HL-60/S4 treated with retinoic acid at 250 ng/mL for 4 days and 3 days (cell line): Measurements from ENCODE around the gene NUP93.
"Not testable (repeated sequence)": the region's sequence is repeated elsewhere in the genome, so short reads cannot be mapped to it uniquely, and the experiment has no call there.

ENCODE experiments used
- in situ Hi-C: fragments of 300-500 bp; cut with MboI; formaldehyde crosslinking; loops from 2 replicates; pipeline ENCODE4 v1.7.0; 2022; ENCODE audit warnings: low sequenced_read_pairs

NUP93 gene

GRCh38 chr16:56810954-56811353, 81.0 kb downstream of the NUP93 start:
- in situ Hi-C loops = no loop called here

GRCh38 chr16:56811602-56812001, 81.7 kb downstream of the NUP93 start:
- in situ Hi-C loops = not testable (repeated sequence)

GRCh38 chr16:56812884-56813283, 83.0 kb downstream of the NUP93 start:
- in situ Hi-C loops = no loop called here

GRCh38 chr16:56814537-56815432, 84.9 kb downstream of the NUP93 start:
- in situ Hi-C loops = no loop called here

- in situ Hi-C loops = no loop called here
Observed at GRCh38 chr16:56815721-56816120, 85.8 kb downstream of the NUP93 start.

- in situ Hi-C loops = no loop called here
Observed at GRCh38 chr16:56817056-56817455, 87.1 kb downstream of the NUP93 start.

- in situ Hi-C loops = no loop called here
Observed at GRCh38 chr16:56817938-56818337, 88.0 kb downstream of the NUP93 start.

GRCh38 chr16:56823081-56823733, 93.3 kb downstream of the NUP93 start:
- in situ Hi-C loops = no loop called here

GRCh38 chr16:56824331-56824730, 94.4 kb downstream of the NUP93 start:
- in situ Hi-C loops = no loop called here

GRCh38 chr16:56824804-56825203, 94.9 kb downstream of the NUP93 start:
- in situ Hi-C loops = no loop called here

- in situ Hi-C loops = no loop called here
Observed at GRCh38 chr16:56825826-56826225, 95.9 kb downstream of the NUP93 start.

- in situ Hi-C loops = no loop called here
Observed at GRCh38 chr16:56828647-56829046, 98.7 kb downstream of the NUP93 start.

- in situ Hi-C loops = no loop called here
Observed at GRCh38 chr16:56830669-56831068, 100.7 kb downstream of the NUP93 start.

- in situ Hi-C loops = no loop called here
Observed at GRCh38 chr16:56832768-56833167, 102.8 kb downstream of the NUP93 start.

GRCh38 chr16:56833243-56833970, 103.5 kb downstream of the NUP93 start:
- in situ Hi-C loops = no loop called here

GRCh38 chr16:56835320-56835719, 105.4 kb downstream of the NUP93 start:
- in situ Hi-C loops = no loop called here

- in situ Hi-C loops = no loop called here
Observed at GRCh38 chr16:56836410-56837230, 106.7 kb downstream of the NUP93 start.

- in situ Hi-C loops = no loop called here
Observed at GRCh38 chr16:56838622-56839337, 108.9 kb downstream of the NUP93 start.

- in situ Hi-C loops = no loop called here
Observed at GRCh38 chr16:56841233-56841632, 111.3 kb downstream of the NUP93 start.

- in situ Hi-C loops = no loop called here
Observed at GRCh38 chr16:56841659-56842058, 111.7 kb downstream of the NUP93 start.
